ENCODE results near the gene CEBPG.

GRCh38 chr19:33362508-33363228, 10.8 kb upstream of the CEBPG start:
- no peak for TF ChIP-seq CTCF (IDR thresholded peaks at IDR 0.05; ENCODE audit: low read length)
- TF ChIP-seq EZH2 (optimal IDR thresholded peaks at IDR 0.05; ENCODE audit: low read depth, low read length), result no peak
- no peak for TF ChIP-seq EZH2phosphoT487 (IDR thresholded peaks at IDR 0.05; ENCODE audit: low read length)

Data from MM.1S (cell line).